Esophagus muscularis mucosa (tissue), 4 donors: Measurements from ENCODE around the gene ERF. TPM values are rescaled to one million over a fixed set of nuclear protein-coding genes. Genes with fewer than 3 reads are reported as not detected.

Experiments used
- DNase-seq: peaks from one replicate; pipeline ENCODE4 v3.0.0-alpha.2; 2017; ENCODE audit errors: extremely low spot score
- H3K27ac ChIP-seq, 4 donors: fragments of 200-600 bp; sonication (generic); replicated peaks in 1 of 4; 1 replicate in 3 of 4; 2 replicates in 1 of 4; pipeline ENCODE4 v1.5.1; 2016 to 2019; ENCODE audit warnings: mild to moderate bottlenecking in 1 of 4
- H3K27me3 ChIP-seq, 4 donors: fragments of 200-600 bp; sonication (generic); one replicate each; pipeline versions ENCODE4 v1.5.1 to v1.6.0; 2016 to 2019
- H3K36me3 ChIP-seq, 4 donors: fragments of 200-600 bp; sonication (generic); one replicate each; pipeline ENCODE4 v1.5.1; 2016 to 2019
- H3K4me1 ChIP-seq, 4 donors: fragments of 200-600 bp; sonication (generic); one replicate each; pipeline ENCODE4 v1.5.1; 2016 to 2019
- H3K4me3 ChIP-seq, 4 donors: fragments of 200-600 bp; sonication (generic); 1 replicate in 2 of 4; 2 replicates in 2 of 4; pipeline ENCODE4 v1.5.1; 2016 to 2019; ENCODE audit warnings: mild to moderate bottlenecking in 4 of 4, moderate library complexity in 1 of 4
- H3K9me3 ChIP-seq, 4 donors: fragments of 200-600 bp; sonication (generic); 1 replicate in 3 of 4; 2 replicates in 1 of 4; pipeline ENCODE4 v1.5.1; 2016 to 2019
- EP300 ChIP-seq: sonication (generic); formaldehyde crosslinking; IDR thresholded peaks from one replicate; pipeline ENCODE4 v1.6.1; 2017; ENCODE audit warnings: antibody characterized with exemption
- POLR2A ChIP-seq: fragments of 450-650 bp; IDR thresholded peaks from one replicate; pipeline ENCODE4 v1.6.1; 2017; ENCODE audit warnings: antibody characterized with exemption, moderate library complexity, mild to moderate bottlenecking, low read depth
- POLR2AphosphoS5 ChIP-seq, 2 donors: sonication (generic); formaldehyde crosslinking; IDR thresholded peaks; one replicate each; pipeline ENCODE4 v1.6.1; 2017; ENCODE audit warnings: antibody characterized with exemption in 2 of 2
- WGBS: methylation state at CpG from one replicate; pipeline ENCODE4 v1.1.5; 2018; 5-methylcytosine and 5-hydroxymethylcytosine counted together
- intact Hi-C: fragments of 100-400 bp; cut with DNase I; formaldehyde crosslinking; loops from one replicate; pipeline ENCODE4 v1.15.1; 2023
- total RNA-seq, 4 donors: library from RNA; depleted of rRNA; stranded (reverse); fragments of >200 nt; gene quantifications; one replicate each; pipeline versions ENCODE4 v1.1.0 to v1.2.1, GENCODE V29; 2016
- TF ChIP-seq, protein P1 (sequence below), 3 experiments: fragments of 200-600 bp in 2 of 3; fragments of 450-650 bp in 1 of 3; sonication (generic) in 2 of 3; IDR thresholded peaks; one replicate each; pipeline ENCODE4 v1.5.1; 2017 to 2019; ENCODE audit warnings: antibody characterized with exemption in 3 of 3, mild to moderate bottlenecking in 2 of 3, moderate library complexity in 1 of 3

The ERF gene
- total RNA-seq, 4 donors from 2014 or later = 16.6 to 38.8 (median 35.5) TPM

GRCh38 chr19:42235181-42235580, 19.7 kb downstream of the ERF start:
- 75% methylated on average over 5 of the region's 5 CpGs for WGBS
- peaks cover under 1 to 24% (median 20%) of the 10 kb centered on the region in 4 donors for H3K4me1 ChIP-seq
- intact Hi-C loops = no loop called here
- H3K36me3 ChIP-seq = peaks cover 62 to 99% (median 82%) of the 10 kb centered on the region in 4 donors
- no peak overlapping the region for H3K27ac ChIP-seq
- H3K4me3 ChIP-seq = no peak overlapping the region
- H3K27me3 ChIP-seq = no peaks in the 10 kb centered on the region
- no peak for TF ChIP-seq POLR2AphosphoS5 (IDR thresholded peaks at IDR 0.05)
- TF ChIP-seq, protein P1, sequence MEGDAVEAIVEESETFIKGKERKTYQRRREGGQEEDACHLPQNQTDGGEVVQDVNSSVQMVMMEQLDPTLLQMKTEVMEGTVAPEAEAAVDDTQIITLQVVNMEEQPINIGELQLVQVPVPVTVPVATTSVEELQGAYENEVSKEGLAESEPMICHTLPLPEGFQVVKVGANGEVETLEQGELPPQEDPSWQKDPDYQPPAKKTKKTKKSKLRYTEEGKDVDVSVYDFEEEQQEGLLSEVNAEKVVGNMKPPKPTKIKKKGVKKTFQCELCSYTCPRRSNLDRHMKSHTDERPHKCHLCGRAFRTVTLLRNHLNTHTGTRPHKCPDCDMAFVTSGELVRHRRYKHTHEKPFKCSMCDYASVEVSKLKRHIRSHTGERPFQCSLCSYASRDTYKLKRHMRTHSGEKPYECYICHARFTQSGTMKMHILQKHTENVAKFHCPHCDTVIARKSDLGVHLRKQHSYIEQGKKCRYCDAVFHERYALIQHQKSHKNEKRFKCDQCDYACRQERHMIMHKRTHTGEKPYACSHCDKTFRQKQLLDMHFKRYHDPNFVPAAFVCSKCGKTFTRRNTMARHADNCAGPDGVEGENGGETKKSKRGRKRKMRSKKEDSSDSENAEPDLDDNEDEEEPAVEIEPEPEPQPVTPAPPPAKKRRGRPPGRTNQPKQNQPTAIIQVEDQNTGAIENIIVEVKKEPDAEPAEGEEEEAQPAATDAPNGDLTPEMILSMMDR (IDR thresholded peaks at IDR 0.05) = no peak
- no peak for TF ChIP-seq EP300
- no peak for TF ChIP-seq POLR2A
- no peak for DNase-seq
- no peaks in the 10 kb centered on the region for H3K9me3 ChIP-seq

GRCh38 chr19:42234364-42234763, 20.6 kb downstream of the ERF start:
- Histone ChIP-seq H3K27ac (no peak overlapping the region), H3K9me3 (no peaks in the 10 kb centered on the region), H3K4me1 (peaks cover 3 to 22% (median 19%) of the 10 kb centered on the region in 4 donors), H3K4me3 (no peak overlapping the region), H3K36me3 (peaks cover 63 to 99% (median 82%) of the 10 kb centered on the region in 4 donors), H3K27me3 (no peaks in the 10 kb centered on the region)
- no peak for DNase-seq
- 97% methylated on average over 7 of the region's 11 CpGs for WGBS
- intact Hi-C loops = no loop called here
- TF ChIP-seq POLR2A = no peak
- TF ChIP-seq EP300 = no peak
- TF ChIP-seq, protein P1 (IDR thresholded peaks at IDR 0.05) = no peak
- no peak for TF ChIP-seq POLR2AphosphoS5 (IDR thresholded peaks at IDR 0.05)

DNA sequence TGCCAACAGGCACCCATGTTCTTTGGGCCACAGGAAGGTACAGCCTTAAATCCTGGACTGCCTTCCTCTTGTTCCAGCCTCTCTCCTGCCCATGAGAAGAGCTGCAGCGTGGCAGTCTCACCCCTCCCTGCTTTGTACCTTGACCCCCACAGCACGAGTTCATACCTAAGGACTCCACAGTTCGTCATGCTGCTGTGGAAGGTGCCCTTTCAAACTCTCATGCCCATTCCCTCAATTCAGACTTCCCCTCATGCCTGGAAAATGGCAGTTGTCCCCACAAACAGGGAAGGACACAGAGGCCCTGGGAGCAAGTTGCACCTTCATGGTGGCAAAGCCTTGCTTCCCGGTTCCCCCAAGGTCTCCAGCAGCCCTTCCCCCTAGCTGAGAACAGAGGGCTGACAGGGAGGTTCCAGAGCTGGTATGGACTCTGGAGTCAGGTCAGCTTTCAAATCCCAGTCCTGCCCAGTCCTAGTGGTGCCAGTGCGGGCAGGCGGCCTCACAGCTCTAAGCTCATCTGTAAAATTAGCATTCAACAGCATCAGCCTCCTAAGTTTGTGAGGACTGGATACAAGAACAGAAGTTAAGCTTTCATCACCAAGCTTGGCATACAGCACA, 21.1 kb downstream of the ERF start:
- intact Hi-C loops = no loop called here
- peaks cover 3 to 17% (median 14%) of the 10 kb centered on the region in 4 donors for H3K4me1 ChIP-seq
- WGBS = 83% methylated on average over 4 of the region's 6 CpGs
- TF ChIP-seq, protein P1 (IDR thresholded peaks at IDR 0.05) = no peak
- TF ChIP-seq POLR2AphosphoS5 (IDR thresholded peaks at IDR 0.05) (no peak), EP300 (no peak), POLR2A (no peak)
- no peaks in the 10 kb centered on the region for H3K27me3 ChIP-seq
- no peak overlapping the region for H3K27ac ChIP-seq
- no peak for DNase-seq
- peaks cover 66 to 99% (median 85%) of the 10 kb centered on the region in 4 donors for H3K36me3 ChIP-seq
- H3K4me3 ChIP-seq = no peak overlapping the region
- no peaks in the 10 kb centered on the region for H3K9me3 ChIP-seq

GRCh38 chr19:42233106-42233505, 21.8 kb downstream of the ERF start:
- Histone ChIP-seq H3K27ac (no peak overlapping the region), H3K4me3 (no peak overlapping the region), H3K9me3 (no peaks in the 10 kb centered on the region), H3K4me1 (peaks cover 3 to 17% (median 14%) of the 10 kb centered on the region in 4 donors), H3K27me3 (no peaks in the 10 kb centered on the region), H3K36me3 (peaks cover 66 to 99% (median 92%) of the 10 kb centered on the region in 4 donors)
- 79% methylated on average over 3 of the region's 7 CpGs for WGBS
- DNase-seq = no peak
- TF ChIP-seq, protein P1 (IDR thresholded peaks at IDR 0.05) = no peak
- TF ChIP-seq EP300 (no peak), POLR2A (no peak), POLR2AphosphoS5 (IDR thresholded peaks at IDR 0.05) (no peak)
- intact Hi-C loops = no loop called here
